T-helper 2 cell (primary cell): Measurements from ENCODE around the gene CFAP74.
A peak's percentile ranks its signal among the peaks of the same experiment; 100 is the strongest.

Source experiments
- DNase-seq, 5 experiments: peaks; one replicate each; pipeline versions ENCODE4 v3.0.0 to v3.0.0-alpha.2; 2012 to 2022

CFAP74 gene

GRCh38 chr1:2039251-2039650, 35.7 kb upstream of the CFAP74 start:
- DNase-seq = no peak

GRCh38 chr1:2038229-2038628, 34.6 kb upstream of the CFAP74 start:
- no peak for DNase-seq

- no peak for DNase-seq
These were observed 33.9 kb upstream of the CFAP74 start for GRCh38 chr1:2037314-2037979.

GRCh38 chr1:2036287-2036686, 32.7 kb upstream of the CFAP74 start:
- no peak for DNase-seq

GRCh38 chr1:2033165-2033564, 29.6 kb upstream of the CFAP74 start:
- DNase-seq = no peak

GRCh38 chr1:2032737-2033136, 29.2 kb upstream of the CFAP74 start:
- no peak for DNase-seq

- DNase-seq = no peak
These were observed 28.3 kb upstream of the CFAP74 start for GRCh38 chr1:2031546-2032540.

GRCh38 chr1:2030076-2030871, 26.7 kb upstream of the CFAP74 start:
- DNase-seq = no peak

- no peak for DNase-seq
These were observed 26.0 kb upstream of the CFAP74 start for GRCh38 chr1:2029561-2029960.

- no peak for DNase-seq
These were observed 25.4 kb upstream of the CFAP74 start for GRCh38 chr1:2028870-2029560.

- DNase-seq = no peak
These were observed 24.5 kb upstream of the CFAP74 start for GRCh38 chr1:2027961-2028583.

GRCh38 chr1:2025491-2025981, 21.9 kb upstream of the CFAP74 start:
- DNase-seq = peak in 1 of 5 experiments; percentile 29

GRCh38 chr1:2024887-2025286, 21.3 kb upstream of the CFAP74 start:
- no peak for DNase-seq

- DNase-seq = no peak
These were observed 20.9 kb upstream of the CFAP74 start for GRCh38 chr1:2024451-2024850.

GRCh38 chr1:2023187-2023586, 19.6 kb upstream of the CFAP74 start:
- DNase-seq = no peak

GRCh38 chr1:2022063-2022770, 18.6 kb upstream of the CFAP74 start:
- no peak for DNase-seq

- DNase-seq = no peak
These were observed 18.0 kb upstream of the CFAP74 start for GRCh38 chr1:2021550-2021949.

- no peak for DNase-seq
These were observed 16.7 kb upstream of the CFAP74 start for GRCh38 chr1:2020310-2020655.

- no peak for DNase-seq
These were observed 16.2 kb upstream of the CFAP74 start for GRCh38 chr1:2019571-2020309.

GRCh38 chr1:2019172-2019543, 15.6 kb upstream of the CFAP74 start, which contains the start of gene GABRD:
GABRD (plus strand) TSS chr1:2019345; CDS start chr1:2019424, 79 bp downstream.
- DNase-seq = peak in 1 of 5 experiments; percentile 17
